K562 (cell line): ENCODE results near the gene TCF3. TPM values are rescaled to one million over a fixed set of nuclear protein-coding genes. Genes with fewer than 3 reads are reported as not detected.

Experiments
- E2F3 ChIP-seq: fragments of 250-450 bp; sonication (Bioruptor Pico); IDR thresholded peaks from 2 replicates; pipeline ENCODE4 v1.4.0; 2020; ENCODE audit warnings: mild to moderate bottlenecking
- GATA2 ChIP-seq: sonication (generic); formaldehyde crosslinking; IDR thresholded peaks from 2 replicates; pipeline ENCODE4 v1.4.0; 2020; ENCODE audit warnings: mild to moderate bottlenecking, missing genetic modification reagents
- HDAC3 ChIP-seq: fragments of 450-650 bp; IDR thresholded peaks from 2 replicates; pipeline ENCODE4 v1.6.1; 2018; ENCODE audit warnings: borderline replicate concordance, mild to moderate bottlenecking, moderate library complexity; ENCODE audit not compliant: partially characterized antibody
- HIVEP1 ChIP-seq: fragments of 250-450 bp; sonication (Bioruptor Pico); IDR thresholded peaks from 2 replicates; pipeline ENCODE4 v1.4.0; 2020; ENCODE audit warnings: mild to moderate bottlenecking
- JUNB ChIP-seq: fragments of 450-650 bp; formaldehyde crosslinking; conservative IDR thresholded peaks from 2 replicates; pipeline ENCODE4 v1.4.0; 2020; ENCODE audit warnings: mild to moderate bottlenecking
- KAT8 ChIP-seq: fragments of 450-650 bp; IDR thresholded peaks from 2 replicates; pipeline ENCODE4 v1.6.1; 2016; ENCODE audit warnings: low read depth, mild to moderate bottlenecking
- LEF1 ChIP-seq: fragments of 450-650 bp; IDR thresholded peaks from 2 replicates; pipeline ENCODE4 v1.6.1; 2016; ENCODE audit warnings: mild to moderate bottlenecking
- MCM3 ChIP-seq: fragments of 450-650 bp; IDR thresholded peaks from 2 replicates; pipeline ENCODE4 v1.6.1; 2016
- MIER1 ChIP-seq: fragments of 450-650 bp; IDR thresholded peaks from 2 replicates; pipeline ENCODE4 v1.6.1; 2016; ENCODE audit warnings: antibody characterized with exemption, mild to moderate bottlenecking, low read depth
- PATZ1 ChIP-seq: fragments of 250-450 bp; sonication (Bioruptor Pico); IDR thresholded peaks from 2 replicates; pipeline ENCODE4 v1.5.0; 2020; ENCODE audit warnings: mild to moderate bottlenecking, borderline replicate concordance
- PREB ChIP-seq: sonication (generic); formaldehyde crosslinking; IDR thresholded peaks from 2 replicates; pipeline ENCODE4 v1.8.1; 2023; ENCODE audit warnings: mild to moderate bottlenecking, missing genetic modification reagents
- PTTG1 ChIP-seq: fragments of 450-650 bp; IDR thresholded peaks from 2 replicates; pipeline ENCODE4 v1.6.1; 2016; ENCODE audit warnings: low read depth, mild to moderate bottlenecking, missing genetic modification characterization, missing compliant biosample characterization
- RBM17 ChIP-seq: fragments of 200-400 bp; formaldehyde crosslinking; IDR thresholded peaks from 2 replicates; pipeline ENCODE4 v1.6.1; 2017; ENCODE audit warnings: low read depth, mild to moderate bottlenecking, low read length, borderline replicate concordance
- SIRT6 ChIP-seq: IDR thresholded peaks from one replicate; pipeline ENCODE4 v1.6.1; 2012; ENCODE audit warnings: low read depth, mild to moderate bottlenecking, control low read depth, inconsistent platforms, low read length, moderate library complexity
- SNRNP70 ChIP-seq: fragments of 200-400 bp; formaldehyde crosslinking; optimal IDR thresholded peaks from 2 replicates; pipeline ENCODE3; 2017; ENCODE audit warnings: low read depth, low read length
- SP2 ChIP-seq: IDR thresholded peaks from 2 replicates; pipeline ENCODE4 v1.6.1; 2011; ENCODE audit warnings: mild to moderate bottlenecking, low read depth, low read length, moderate library complexity; ENCODE audit not compliant: poor library complexity, severe bottlenecking; ENCODE audit errors: extremely low read depth
- ZNF224 ChIP-seq: sonication (generic); formaldehyde crosslinking; IDR thresholded peaks from 2 replicates; pipeline ENCODE4 v1.8.0; 2022; ENCODE audit warnings: mild to moderate bottlenecking, missing genetic modification reagents
- ZNF282 ChIP-seq: sonication (generic); formaldehyde crosslinking; IDR thresholded peaks from 2 replicates; pipeline ENCODE4 v1.8.1; 2023; ENCODE audit warnings: missing genetic modification reagents
- ZNF561 ChIP-seq: fragments of 450-650 bp; formaldehyde crosslinking; conservative IDR thresholded peaks from 2 replicates; pipeline ENCODE4 v1.4.0; 2020; ENCODE audit warnings: mild to moderate bottlenecking, moderate library complexity
- polyA plus RNA-seq, 8 experiments: library from polyadenylated mRNA; depleted of rRNA in 4 of 8; stranded (reverse) in 5 of 8; unstranded in 3 of 8; fragments of >200 nt; fragmentation: Nextera tagmentation in 2 of 8; fragmentation: Illumina TruSeq in 1 of 8; extraction: Ambion mirVana in 2 of 8; extraction: Trizol in 1 of 8; gene quantifications; 2 replicates each; pipeline versions ENCODE4 v1.2.1 to v1.2.3, GENCODE V29; 2011 to 2014; ENCODE audit warnings: inconsistent platforms in 1 of 8, missing spikeins in 1 of 8
- total RNA-seq, 7 experiments: library from RNA; depleted of rRNA in 6 of 7; stranded (reverse); fragments of >200 nt in 6 of 7; fragmentation: Illumina TruSeq in 2 of 7; extraction: Trizol in 2 of 7; gene quantifications; 2 replicates each; pipeline versions ENCODE4 v1.2.1 to v1.2.3, GENCODE V29; 2011 to 2021; ENCODE audit warnings: low replicate concordance in 1 of 7
- TF ChIP-seq, protein P1 (sequence below): sonication (generic); formaldehyde crosslinking; IDR thresholded peaks from 2 replicates; pipeline ENCODE4 v1.8.0; 2022; ENCODE audit warnings: missing genetic modification reagents, mild to moderate bottlenecking, moderate library complexity, borderline replicate concordance
- TF ChIP-seq, protein P2 (sequence below), 2 experiments: fragments of 250-450 bp in 1 of 2; fragments of 450-650 bp in 1 of 2; sonication (Bioruptor Pico) in 1 of 2; IDR thresholded peaks; 2 replicates each; pipeline versions ENCODE4 v1.6.1 to v1.8.0; 2016 to 2021; ENCODE audit warnings: mild to moderate bottlenecking in 2 of 2, moderate library complexity in 2 of 2, missing compliant biosample characterization in 1 of 2, missing genetic modification characterization in 1 of 2

The TCF3 gene
- total and polyA plus RNA-seq, 9 of the 15 experiments (the other 6 are each of a cell fraction or from before 2014, with no cell fraction given), result 5.6 to 259 (median 84.0) TPM

DNA sequence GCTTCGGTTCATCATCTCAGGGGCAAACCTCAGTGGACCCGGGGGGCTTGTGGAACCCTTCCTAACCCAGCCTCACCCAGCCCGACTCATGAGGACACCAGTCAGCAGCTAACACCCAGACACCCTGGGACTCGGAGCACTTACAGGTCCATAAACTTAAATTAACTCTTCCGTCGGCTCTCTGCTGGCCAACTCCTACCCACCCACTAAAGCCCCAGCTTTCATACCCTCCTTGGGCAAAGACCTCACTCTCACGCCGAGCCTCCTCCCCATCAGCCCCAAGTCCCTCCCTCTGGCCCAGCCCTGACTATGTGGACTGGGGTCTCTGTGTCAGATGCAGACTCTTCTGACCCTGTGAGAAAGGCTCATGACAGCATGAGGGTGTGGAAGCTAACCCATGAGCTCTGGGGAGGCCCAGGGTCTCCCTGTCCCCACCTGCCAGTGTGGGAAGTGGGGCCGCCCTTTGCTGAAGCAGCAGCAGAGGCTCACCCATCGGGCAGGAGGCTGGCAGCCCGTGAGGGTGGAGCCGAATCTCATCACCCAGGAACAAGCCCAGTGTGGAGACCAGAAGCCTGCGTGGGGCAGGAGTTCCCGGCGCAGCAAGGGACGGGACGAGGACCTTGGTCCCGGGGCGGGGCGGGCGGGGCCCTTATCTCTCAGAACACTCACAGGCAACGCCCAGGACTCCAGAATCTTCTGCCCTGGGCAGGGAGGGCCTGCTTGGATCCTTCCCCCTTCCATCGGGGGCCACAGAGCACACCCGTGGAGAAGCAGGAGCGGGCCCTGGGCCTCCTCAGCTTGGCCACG, 19.8 kb downstream of the TCF3 start (continued):
- TF ChIP-seq SIRT6, result no peak
- no peak for TF ChIP-seq PTTG1 (tag)
- no peak for TF ChIP-seq HIVEP1 (CRISPR knock-in tag)
- TF ChIP-seq RBM17, result no peak
- no peak for TF ChIP-seq ZNF224 (CRISPR knock-in tag)
- TF ChIP-seq KAT8, result no peak
- no peak for TF ChIP-seq JUNB (CRISPR knock-in tag)
- no peak for TF ChIP-seq PATZ1
- TF ChIP-seq, protein P1, sequence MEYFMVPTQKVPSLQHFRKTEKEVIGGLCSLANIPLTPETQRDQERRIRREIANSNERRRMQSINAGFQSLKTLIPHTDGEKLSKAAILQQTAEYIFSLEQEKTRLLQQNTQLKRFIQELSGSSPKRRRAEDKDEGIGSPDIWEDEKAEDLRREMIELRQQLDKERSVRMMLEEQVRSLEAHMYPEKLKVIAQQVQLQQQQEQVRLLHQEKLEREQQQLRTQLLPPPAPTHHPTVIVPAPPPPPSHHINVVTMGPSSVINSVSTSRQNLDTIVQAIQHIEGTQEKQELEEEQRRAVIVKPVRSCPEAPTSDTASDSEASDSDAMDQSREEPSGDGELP, result peak; percentile 24; the same call in 1 of the 2 replicates
- no peak for TF ChIP-seq ZNF561
- no peak for TF ChIP-seq PREB (CRISPR knock-in tag)
- no peak for TF ChIP-seq SP2
- TF ChIP-seq E2F3 (CRISPR knock-in tag), result no peak
- TF ChIP-seq ZNF282, result no peak
- TF ChIP-seq MCM3, result no peak
- TF ChIP-seq SNRNP70, result no peak
- no peak for TF ChIP-seq HDAC3
- TF ChIP-seq, protein P2, sequence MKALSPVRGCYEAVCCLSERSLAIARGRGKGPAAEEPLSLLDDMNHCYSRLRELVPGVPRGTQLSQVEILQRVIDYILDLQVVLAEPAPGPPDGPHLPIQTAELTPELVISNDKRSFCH (CRISPR knock-in tag; IDR thresholded peaks at IDR 0.05), result no peak
- TF ChIP-seq, protein P2 (tag; IDR thresholded peaks at IDR 0.05), result 0 out of 2 replicates have a peak, but pooled peaks have one; percentile 18
- no peak for TF ChIP-seq LEF1
- peak; percentile 53; the same call in 1 of the 2 replicates for TF ChIP-seq GATA2 (CRISPR knock-in tag)
- no peak for TF ChIP-seq MIER1
